Activated CD4-positive, CD25-positive, alpha-beta regulatory T cell treated with anti-CD3 and anti-CD28 coated beads, Interleukin-2, amount 50 U/mL, for 16 hours (primary cell): ENCODE results near the gene PLK5.
"Not testable (repeated sequence)": the region's sequence is repeated elsewhere in the genome, so short reads cannot be mapped to it uniquely, and the experiment has no call there.

ENCODE experiments used
- DNase-seq: peaks from one replicate; pipeline ENCODE4 v3.0.0-alpha.2; 2020; ENCODE audit warnings: low read depth, low spot score

The PLK5 gene, protein sequence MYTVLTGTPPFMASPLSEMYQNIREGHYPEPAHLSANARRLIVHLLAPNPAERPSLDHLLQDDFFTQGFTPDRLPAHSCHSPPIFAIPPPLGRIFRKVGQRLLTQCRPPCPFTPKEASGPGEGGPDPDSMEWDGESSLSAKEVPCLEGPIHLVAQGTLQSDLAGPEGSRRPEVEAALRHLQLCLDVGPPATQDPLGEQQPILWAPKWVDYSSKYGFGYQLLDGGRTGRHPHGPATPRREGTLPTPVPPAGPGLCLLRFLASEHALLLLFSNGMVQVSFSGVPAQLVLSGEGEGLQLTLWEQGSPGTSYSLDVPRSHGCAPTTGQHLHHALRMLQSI

DNA sequence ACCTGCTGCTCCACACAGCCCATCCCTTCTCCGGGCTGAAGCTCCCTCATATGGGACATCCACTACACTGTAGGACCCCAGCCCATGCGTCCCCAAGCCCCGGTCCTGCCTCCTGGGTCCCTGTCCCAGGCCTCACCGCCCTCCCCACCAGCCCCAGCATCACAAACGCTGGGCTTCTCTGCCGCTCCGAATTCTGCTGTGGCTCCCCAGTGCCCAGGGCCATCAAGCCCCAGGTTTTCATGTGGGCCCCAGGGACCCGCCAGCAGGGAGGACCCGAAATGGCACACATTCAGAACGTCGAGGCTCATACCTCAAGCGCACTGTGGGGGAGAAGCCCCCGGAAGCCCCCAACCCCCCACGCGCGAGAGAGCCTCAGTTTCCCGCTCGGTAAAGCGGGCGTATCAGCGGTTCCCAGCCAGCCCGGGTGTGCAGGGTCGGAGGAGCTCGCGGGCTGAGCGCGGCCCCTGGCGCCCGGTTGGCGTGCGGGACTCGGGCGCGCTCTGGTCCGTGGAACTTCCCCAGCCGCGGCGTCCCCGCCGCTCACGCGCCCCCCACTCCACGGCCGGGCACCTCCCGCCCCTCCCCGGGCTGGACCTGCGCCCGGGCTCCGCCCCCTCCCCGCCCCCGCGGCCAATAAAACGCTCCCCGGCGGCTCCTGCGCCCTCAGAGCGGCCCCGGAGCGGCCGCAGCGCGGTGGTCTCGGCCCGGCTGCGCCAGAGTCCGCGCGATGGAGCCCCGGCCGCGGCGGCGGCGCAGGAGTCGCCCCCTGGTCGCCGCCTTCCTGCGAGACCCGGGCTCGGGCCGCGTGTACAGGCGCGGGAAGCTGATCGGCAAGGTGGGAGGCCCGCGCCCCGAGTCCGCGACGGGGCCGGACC, at the start of gene PLK5:
Gene PLK5 (plus strand): TSS at position 666 of the 875 bp plus-strand sequence. CDS start 2,920 bp downstream, outside the sequence.
- no peak for DNase-seq

DNA sequence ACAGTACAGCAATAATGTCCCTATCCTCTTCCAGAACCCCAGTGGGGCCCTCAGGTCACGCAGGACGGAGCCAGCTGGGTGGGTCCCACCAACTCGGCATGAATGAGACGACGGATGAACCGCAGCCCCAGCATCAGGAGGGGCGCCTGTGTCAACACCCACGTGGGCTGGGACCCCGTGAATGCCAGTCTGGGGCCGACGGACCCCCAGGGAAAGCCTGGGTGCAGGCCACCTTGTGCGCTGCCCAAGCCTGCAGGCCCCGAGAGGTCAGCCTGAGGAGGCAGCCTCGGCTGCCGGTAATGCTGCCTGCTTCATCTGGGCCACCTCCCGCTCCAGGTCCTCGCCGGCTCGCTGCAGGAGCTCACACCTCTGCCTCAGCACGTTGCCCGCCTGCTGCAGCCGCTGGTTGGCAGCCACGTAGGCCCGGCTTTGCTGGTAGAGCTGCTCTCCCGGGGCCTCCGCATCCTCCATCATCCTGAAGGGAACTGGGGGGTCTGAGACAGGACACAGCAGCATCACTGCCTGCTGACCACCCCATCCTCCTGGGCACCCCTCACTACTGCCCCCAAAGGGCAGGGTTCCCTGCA, 49.0 kb upstream of the PLK5 start:
- no peak for DNase-seq

DNA sequence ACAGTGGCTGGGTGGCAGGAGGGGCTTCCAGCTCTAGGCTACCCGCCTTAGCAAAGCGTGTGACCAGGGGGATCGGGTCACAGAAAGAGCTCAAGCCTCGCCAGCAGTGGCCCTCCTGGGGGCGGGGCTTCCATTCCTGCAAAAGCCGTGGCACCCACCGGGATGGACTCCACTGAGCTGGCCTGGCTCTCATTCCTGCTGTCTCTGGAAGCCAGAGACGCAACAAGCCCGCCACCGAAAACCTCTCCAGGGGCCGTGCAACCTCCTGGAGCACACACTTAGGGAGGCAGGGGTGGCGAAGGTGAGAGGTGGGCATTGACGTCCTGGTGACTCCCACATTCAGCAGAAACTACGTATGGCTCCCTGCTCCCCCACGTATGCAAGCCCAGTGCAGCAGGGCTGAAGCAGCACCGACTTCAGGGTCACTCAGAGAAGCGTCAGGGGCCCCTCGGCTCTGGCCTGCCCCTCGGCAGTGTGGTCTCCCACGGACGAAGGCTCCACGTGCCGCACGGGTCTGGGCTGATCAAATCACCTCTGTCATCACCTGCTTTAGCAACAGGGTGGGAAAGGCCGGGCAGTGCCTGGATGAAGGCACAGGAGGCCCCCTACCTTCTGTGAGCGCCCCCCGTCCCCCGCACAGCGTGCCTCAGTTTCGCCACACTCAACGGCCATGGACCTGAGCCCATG, 48.0 kb upstream of the PLK5 start:
- DNase-seq: no peak

DNA sequence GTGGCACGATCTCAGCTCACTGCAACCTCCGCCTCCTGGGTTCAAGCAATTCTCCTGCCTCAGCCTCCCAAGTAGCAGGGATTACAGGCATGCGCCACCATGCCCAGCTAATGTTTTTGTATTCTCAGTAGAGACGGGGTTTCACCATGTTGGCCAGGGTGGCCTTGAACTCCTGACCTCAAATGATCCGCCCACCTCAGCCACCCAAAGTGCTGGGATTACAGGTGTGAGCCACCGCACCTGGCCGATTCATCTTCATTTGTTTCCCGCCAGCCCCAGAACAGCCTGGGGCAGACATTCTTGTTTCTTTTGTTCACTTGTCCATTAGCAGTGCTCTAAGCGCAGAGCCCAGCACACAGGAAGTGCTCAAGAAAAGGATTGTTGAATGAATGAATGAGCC, 46.8 kb upstream of the PLK5 start:
- DNase-seq: not testable (repeated sequence)

DNA sequence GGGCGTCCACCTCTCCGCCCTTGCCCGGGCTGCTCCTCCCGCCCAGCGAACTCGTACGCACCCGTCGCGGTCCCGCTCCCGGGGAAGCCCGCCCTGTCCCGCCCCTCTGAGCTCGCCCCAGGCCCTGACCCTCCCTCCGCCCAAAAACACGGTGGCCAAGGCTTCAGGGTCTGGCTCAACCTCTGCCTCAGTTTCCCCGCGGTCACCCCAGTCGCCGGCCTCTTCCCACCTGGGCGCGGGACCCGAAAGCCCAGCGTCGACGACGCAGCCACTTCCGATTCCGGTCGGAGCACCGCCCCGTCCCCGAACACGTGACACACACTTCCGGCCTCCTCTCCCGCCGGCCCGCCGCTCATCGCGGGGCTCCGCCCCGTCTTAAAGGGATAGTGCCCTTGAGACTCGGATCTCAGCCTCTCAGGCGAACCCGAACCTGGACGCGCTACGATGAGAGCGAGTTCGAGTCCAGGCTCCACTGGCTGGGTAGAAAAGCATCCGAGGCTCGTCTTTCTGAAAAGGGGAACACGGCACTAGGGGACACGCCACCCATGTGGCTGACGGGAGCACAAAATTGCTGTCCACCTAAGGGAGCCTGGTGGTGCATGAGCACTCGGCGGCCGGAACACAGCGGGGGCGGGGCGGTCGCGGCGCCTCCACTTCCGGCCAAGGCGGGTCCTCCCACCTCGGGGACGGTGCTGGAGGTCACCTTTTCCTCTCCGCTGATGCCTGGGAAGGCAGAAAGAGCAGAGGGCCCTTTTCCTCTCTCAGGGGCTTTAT, 44.8 kb upstream of the PLK5 start, which contains the start of gene C19orf25:
Gene C19orf25 (minus strand): TSS at position 282 of the 774 bp plus-strand sequence. CDS start 312 bp downstream, outside the sequence.
- DNase-seq: peak; percentile 84

DNA sequence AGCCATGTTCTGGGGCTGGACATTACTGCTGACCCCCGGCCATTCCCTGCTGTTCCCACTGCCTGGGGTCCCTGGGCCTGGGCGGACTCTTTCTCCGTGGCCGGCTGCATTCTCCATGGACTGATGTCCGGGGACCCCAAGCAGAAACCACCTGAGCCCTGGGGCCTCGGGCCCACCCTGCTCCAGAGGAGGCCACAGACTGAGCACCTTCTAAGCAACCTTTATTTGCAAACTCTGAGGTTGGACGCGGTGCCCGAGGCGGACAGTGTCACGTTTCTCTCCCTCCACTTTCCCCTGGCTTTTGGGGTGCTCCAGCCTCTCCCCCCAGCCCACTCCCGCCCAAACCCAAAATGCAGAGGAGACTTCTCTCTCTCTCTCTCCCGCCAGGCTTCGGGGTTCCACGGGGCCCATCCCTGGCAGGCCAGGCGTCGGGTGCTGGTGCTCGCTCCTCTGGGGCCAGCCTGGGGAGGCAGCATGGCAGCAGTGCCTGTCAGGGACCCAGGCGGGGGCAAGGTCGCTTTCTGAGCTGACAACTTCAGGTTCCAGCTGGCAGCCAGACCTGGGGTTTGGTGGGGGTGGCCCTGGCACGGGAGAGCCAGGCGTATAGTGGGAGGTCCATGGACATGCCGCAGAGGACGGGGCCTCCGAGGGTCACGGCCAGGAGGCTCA, 42.5 kb upstream of the PLK5 start:
- DNase-seq: no peak

DNA sequence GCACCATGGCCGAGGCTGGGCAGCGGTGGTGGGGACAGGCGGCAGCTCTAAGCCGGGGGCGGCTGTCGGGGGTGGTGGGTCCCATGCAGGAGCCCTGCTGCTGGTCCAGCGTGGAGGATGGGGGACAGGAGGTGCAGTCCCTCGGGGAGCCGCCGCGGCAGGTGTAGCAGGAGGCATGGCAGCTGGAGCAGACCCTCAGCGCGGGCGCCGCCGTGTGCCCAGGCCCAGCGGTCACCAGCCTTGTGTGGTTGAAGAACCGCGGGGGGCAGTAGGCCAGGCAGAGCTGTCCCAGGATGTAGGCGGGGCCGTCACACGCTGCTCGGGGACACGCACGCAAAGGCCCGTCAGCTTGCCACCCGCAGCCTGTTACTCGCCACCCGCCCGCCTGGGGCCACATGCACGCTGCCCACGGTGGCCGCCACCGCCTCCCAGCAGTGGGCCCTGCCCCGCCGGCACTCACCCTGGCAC, 42.0 kb upstream of the PLK5 start:
- DNase-seq: no peak

DNA sequence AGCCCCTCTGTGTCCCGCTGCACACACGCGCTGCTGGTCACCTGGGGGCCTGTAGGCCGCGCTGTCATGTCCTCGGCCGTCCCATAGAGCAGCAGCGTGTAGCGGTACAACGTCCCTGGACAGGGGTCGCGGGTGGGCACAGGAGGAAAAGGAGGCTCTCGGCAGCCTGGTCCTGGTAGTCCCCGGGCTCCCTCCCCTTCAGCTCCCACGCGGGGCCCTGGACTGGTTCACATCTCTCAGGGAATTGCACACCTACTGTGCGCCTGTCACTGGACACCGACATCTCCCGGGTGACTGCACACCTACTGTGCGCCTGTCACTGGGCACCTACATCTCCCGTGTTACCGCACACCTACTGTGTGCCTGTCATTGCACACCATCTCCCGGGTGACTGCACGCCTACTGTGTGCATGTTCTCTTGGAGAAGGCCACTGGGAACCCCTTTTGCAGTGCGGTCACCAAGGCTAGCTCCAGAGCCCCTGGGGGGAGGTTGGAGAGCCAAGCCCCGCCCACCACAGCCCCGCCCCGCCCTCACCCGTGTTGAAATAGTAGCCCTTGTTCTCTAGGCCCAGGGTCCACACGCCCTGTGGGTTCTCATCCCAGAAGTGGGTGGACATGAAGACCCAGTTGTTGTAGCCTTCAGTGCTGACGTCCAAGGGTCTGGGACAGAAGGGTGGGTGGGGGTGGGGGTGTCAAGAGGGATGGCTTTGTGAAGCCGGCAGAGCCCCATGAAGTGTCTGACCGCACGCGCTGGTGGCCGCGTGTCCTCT, 41.3 kb upstream of the PLK5 start:
- no peak for DNase-seq

DNA sequence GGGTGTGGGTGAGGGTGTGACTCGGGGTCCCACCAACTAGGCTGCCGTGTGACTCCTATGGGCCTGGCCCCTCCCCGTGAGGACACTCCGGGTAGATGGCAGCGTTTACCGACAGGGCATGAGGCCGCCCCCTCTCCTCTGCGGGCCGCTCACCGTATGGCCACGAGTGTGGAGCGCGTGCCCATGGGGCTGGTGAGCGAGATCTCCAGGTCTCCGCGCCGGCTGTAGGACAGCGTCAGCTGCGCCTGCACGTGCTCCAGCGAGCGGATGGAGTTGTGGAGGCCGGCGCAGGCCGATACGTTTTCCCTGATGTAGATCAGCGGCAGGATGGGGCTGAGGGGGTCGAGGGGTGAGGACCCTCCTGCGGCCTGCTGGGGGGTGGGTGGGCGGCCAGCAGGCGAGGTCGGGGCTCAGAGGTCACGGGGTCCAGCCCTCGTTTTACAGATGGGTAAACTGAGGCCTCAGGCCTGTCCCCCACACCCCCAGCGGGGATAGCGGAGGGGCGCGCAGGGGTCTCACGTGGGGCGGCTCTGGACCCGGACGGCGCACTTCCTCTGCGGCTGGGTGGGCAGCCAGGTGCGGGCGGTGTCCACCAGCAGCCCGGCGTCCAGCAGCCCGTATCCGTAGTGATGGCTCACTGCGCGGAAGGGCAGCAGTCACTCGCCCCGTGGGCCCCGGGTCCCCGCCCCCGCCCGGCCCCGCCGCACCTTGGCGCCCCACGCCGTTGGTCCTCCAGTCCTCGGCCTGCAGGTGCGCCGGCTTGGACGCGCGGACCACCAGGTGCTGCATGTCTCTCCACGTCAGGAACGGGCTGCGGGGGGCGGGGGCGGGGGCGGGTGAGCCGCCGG, 40.5 kb upstream of the PLK5 start:
- DNase-seq: no peak

DNA sequence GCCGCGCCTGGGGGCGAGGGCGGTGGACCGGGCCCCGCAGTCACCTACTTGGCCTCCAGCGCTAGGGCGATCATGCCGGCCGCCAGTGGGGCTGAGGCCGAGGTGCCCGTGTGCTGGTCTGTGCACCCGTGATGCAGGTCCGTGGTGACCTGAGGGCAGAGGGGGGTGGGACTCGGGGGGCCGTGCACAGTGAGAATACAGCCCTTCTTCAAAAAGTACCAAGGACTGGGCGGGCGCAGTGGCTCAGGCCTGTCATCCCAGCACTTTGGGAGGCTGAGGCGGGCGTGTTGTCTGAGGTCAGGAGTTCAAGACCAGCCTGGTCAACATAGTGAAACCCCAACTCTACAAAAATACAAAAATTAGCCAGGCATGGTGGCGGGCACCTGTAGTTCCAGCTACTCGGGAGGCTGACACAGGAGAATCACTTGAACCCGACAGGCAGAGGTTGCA, 39.9 kb upstream of the PLK5 start:
- DNase-seq: no peak

DNA sequence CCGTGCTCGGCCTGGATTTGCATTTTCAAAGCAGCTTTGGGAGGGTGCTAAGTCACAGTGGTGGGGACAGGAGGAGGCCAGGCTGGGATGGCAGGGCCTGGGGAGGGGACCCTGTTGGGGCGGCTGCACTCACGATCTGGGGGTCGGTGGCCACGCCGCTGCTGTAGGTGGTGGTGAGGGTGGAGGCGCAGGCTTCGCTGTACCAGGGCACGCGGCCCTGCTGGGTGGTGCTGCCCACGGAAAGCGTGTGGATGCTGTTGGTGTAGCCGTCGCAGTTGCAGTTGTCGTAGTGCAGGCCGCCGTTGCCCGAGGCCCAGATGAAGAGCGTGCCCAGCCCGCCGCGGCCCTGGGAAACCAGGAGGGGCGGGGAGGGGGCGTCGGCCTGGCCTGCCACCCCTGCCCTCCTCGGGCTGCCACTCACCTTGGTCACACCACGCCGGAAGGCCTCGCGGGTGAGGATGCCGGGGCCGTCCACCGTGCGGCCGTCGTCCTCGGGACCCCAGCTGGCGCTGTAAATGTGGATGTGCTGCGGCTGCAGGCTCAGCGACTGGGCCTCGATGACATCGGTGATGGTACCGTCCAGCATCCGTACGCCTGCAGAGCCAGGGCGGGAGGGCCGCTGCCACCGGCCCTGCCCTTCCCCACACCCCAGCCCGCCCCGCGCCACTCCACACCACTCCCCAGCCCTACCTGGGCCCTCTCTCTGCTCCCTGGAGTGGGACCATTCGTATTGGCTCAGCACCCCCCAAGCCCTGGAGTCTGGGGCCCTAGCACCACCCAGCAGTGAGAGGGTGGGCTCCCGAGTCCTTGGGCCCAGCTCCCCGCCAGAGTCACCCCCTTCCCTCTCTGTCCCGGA, 36.9 kb upstream of the PLK5 start:
- DNase-seq: no peak

DNA sequence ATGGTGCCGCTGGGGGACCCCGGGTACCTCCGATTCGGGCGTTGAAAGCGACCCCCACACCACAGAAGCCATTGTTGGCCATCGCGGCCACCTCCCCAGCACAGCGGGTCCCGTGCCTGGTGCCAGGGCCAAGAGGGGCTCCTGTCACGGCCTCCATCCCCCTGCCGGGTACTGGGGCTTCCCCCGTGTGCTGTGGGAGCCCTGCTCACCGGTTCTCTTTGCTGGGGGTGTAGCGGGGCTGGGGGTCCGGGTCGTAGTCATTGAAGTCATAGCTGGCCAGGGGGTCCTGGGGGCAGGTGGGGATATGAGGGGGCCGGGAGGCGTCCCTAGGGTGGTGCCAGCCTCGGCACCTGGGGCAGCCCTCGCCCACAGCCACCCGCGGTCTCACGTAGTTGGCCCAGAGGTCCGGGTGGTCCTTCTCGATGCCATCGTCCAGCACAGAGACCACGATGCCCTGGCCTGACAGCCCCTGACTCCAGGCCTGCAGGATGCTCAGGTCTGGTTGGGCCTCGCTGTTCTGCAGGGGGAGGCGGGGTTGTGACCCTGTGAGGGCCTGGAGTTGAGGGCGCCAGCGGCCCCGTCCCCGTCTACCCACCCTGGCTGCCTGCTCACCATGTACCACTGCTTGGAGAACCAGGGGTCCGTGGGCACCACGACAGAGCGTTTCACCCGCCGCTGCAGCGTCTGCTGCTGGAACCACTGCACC, 36.1 kb upstream of the PLK5 start:
- no peak for DNase-seq

DNA sequence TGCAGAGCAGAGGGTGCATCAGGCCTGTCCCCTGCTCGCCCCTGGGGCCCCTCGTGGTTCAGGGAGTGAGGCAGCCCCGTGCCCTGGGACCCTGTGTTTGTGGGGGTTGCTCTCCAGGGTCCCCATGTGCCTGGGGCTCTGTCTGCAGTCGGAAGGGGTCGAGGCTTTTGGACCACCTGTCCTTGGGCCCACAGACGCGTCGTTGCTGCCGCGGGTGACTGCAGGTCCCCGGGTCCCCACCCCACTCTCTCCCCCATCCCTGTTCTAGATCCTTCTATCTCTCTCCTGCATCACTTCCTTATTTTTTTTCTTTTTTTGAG, 35.6 kb upstream of the PLK5 start:
- no peak for DNase-seq

DNA sequence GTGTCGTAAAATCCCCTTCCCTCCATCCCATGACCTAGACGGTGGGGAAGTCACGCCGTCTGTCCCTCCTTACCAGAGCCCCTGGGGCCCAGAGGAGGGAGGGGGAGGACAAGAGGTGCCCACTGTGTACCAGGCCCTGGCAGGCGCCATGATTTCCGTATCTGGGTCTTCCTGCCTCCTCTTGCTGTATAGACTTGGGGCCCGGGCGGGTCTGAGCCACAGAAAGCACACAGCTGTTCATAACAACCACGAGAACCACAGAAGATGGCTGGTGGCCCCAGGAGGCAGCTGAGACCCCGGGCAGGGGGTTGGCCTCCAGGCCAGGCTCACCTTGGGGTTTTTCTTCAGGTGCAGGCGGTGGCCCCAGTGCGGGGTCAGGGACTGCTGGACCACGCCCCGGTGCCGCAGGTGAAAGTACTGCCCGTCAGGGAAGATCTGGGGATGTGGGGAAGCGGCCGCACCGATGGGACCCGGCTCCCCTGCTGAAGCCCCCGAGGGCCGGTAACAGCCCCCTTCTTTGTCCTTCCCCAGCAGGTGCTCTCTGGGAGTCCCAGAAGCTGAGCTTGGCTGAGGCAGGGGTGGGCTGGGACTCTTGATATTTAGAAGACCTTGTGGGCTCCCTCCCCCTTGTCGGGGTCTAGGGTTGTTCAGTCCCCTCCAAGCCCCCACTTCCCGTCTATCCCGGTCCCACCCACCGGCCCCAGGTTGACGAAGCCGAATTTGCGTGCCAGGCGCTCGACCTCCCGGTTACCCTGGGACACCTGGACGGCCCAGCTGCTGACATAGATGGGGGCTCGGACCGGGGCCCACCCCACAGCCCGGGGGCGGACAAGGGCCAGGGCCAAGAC, 34.2 kb upstream of the PLK5 start:
- no peak for DNase-seq

DNA sequence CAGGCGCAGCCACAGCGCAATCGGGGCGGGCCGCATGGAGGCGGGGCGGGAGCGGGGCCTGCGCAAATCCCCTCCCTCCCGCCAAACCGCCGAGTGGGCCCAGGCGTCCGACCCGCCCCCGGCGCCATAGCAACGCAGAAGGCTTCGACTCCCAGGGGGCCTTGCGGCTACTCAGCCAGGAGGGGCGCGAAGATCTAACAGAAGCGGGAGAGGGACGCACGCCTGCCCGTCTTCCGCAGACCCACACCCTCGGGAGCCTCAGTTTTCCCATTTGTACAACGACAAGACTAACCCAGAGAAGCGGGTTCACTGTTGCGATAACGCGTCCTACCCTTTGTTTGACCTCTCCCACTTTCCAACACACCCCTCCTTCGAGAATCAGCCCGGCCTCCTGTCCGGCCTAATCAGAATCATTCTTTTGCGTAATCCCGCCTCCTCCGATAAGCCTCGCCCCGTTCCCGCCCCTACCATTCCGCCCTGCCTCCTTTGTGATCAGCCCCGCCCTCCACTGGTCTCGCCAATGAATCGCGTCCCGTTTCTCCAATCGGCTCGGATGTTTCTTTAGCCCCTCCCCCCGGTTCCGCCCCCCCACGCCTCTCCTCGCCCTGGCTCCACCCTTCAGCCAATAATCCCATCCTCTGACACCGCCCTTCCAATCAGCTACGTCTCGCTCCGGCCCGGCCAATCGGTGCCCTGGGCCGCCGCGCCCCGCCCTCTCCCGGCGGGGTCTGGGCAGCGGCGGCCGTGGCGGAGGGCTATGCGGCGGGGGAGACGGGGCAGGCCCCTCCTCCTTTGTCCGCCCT, 33.4 kb upstream of the PLK5 start, which contains the start of gene PCSK4:
Gene PCSK4 (minus strand): TSS at position 40 of the 803 bp plus-strand sequence. CDS start 4 bp downstream, at position 36.
- DNase-seq: peak; percentile 95
